Measurements from ENCODE around the gene DNAJC8.

The DNAJC8 gene

DNA sequence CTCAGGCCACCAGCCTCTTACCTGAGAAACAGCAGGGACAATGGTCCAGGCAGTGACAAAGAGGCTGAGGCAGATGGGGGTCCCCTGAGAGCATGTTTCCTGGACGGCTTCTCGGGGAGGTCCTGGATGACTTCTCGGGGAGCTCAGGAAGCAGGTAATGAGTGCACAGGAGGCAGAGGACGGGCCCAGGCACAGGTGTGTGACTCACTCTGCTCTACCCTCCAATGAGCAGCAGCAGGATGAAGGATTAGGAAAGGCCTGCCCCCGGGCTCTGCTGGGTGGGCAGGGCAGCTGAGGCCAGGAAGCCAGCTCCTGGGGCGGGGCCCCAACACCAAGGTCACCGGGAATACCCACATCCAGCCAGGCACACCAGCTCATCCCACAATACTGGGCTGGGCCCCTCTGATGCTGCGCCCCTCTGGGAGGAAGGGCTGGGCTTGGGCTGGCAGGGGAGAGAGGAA lies 39.1 kb downstream of the DNAJC8 start:
- Histone ChIP-seq H3K4me1 (ENCODE audit: control insufficient read depth, insufficient read depth, low read length) (no peaks in the 10 kb centered on the region), H3K27me3 (ENCODE audit: control insufficient read depth, insufficient read depth, low read length) (no peaks in the 10 kb centered on the region), H3K36me3 (ENCODE audit: control insufficient read depth, insufficient read depth, low read length) (peaks cover 2% of the 10 kb centered on the region), H3K27ac (ENCODE audit: low read depth, low read length) (no peak overlapping the region), H3K4me3 (ENCODE audit: low read length) (no peak overlapping the region), H3K9ac (ENCODE audit: low read length) (no peak overlapping the region)

DNA sequence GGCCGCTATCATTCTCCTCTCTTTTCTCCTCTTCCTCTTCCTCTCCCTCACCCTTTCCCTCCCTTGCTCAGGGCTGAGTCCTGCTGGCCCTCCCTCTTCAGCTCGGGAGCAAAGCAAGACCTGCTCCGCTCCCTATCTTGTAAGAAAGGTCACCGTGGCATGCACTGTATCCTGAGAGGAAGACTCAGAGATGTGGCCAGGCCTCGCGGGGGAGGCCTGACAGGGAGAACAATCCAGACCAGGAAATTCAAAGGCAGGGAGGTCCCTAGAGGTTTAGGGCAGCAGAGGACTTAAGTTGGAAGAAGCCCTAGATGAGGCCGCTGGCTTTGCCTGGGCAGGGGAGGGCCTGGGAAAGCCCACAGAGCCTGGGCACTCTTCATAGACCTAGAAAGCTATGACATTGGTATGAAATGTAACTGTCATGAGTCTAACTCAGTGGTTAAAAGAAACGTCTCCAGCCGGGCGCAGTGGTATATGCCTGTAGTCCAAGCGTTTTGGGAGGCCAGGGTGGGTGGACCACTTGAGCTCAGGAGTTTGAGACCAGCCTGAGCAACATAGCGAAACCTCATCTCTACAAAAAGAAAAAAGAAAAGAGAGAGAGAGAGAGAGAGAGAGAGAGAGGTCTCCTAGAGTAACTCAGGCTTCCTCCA lies 41.7 kb downstream of the DNAJC8 start:
- no peak overlapping the region for H3K4me3 ChIP-seq (ENCODE audit: low read length)
- H3K27ac ChIP-seq (ENCODE audit: low read depth, low read length) = no peak overlapping the region
- H3K27me3 ChIP-seq (ENCODE audit: control insufficient read depth, insufficient read depth, low read length) = no peaks in the 10 kb centered on the region
- H3K36me3 ChIP-seq (ENCODE audit: control insufficient read depth, insufficient read depth, low read length) = no peaks in the 10 kb centered on the region
- no peak overlapping the region for H3K9ac ChIP-seq (ENCODE audit: low read length)
- no peaks in the 10 kb centered on the region for H3K4me1 ChIP-seq (ENCODE audit: control insufficient read depth, insufficient read depth, low read length)

DNA sequence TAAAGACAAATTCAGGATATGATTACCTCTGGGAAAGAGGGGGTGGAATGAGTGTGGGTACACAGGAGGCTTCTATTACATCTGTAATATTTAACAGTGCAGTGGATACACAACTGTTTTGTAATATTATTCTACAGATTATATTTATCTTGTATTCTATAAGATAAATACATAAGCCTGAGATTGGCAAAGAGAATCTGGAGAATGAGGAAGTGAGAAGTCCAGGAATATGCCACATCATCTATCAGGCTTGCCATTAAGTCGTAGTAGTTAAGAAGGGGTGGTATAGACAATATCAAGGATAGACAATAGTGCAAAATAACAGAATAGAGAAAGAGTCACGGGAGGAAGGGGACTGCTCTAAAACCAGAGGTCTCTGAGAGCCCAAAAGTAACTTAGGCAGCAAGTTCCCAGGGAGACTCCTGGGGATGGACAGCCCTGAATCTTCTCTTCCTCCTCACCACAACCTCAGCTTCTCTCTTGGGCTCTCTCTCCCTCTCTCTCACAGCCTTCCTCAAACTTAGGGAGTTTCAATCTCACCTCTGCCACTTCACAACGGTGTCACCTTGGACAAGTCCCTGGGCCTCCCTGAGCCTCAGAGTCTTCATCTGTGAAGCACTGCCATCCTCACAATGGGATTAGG lies 42.4 kb downstream of the DNAJC8 start:
- Histone ChIP-seq H3K36me3 (ENCODE audit: control insufficient read depth, insufficient read depth, low read length) (no peaks in the 10 kb centered on the region), H3K4me3 (ENCODE audit: low read length) (no peak overlapping the region), H3K27ac (ENCODE audit: low read depth, low read length) (no peak overlapping the region), H3K27me3 (ENCODE audit: control insufficient read depth, insufficient read depth, low read length) (no peaks in the 10 kb centered on the region), H3K4me1 (ENCODE audit: control insufficient read depth, insufficient read depth, low read length) (no peaks in the 10 kb centered on the region), H3K9ac (ENCODE audit: low read length) (no peak overlapping the region)

DNA sequence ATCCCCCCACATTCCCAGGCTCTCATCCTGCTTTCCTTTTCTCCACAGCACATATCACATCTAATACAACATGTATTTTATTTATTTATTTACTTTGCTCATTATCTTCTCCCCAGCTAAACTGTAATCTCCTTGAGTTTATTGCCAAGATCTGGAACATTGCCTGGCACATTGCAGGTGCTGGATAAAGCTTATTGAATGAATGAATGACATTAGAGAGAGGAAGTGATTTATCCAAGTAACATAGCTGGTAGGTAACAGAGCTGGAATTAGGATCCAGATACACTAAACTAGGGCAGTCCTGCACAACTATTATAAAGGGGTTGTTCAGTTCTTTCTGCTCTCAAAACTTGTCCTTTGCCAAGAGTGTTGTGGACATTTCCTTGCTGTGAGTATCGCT lies 47.8 kb downstream of the DNAJC8 start:
- no peaks in the 10 kb centered on the region for H3K27me3 ChIP-seq (ENCODE audit: control insufficient read depth, insufficient read depth, low read length)
- no peak overlapping the region for H3K4me3 ChIP-seq (ENCODE audit: low read length)
- no peaks in the 10 kb centered on the region for H3K36me3 ChIP-seq (ENCODE audit: control insufficient read depth, insufficient read depth, low read length)
- H3K4me1 ChIP-seq (ENCODE audit: control insufficient read depth, insufficient read depth, low read length) = no peaks in the 10 kb centered on the region
- H3K9ac ChIP-seq (ENCODE audit: low read length) = no peak overlapping the region
- no peak overlapping the region for H3K27ac ChIP-seq (ENCODE audit: low read depth, low read length)

DNA sequence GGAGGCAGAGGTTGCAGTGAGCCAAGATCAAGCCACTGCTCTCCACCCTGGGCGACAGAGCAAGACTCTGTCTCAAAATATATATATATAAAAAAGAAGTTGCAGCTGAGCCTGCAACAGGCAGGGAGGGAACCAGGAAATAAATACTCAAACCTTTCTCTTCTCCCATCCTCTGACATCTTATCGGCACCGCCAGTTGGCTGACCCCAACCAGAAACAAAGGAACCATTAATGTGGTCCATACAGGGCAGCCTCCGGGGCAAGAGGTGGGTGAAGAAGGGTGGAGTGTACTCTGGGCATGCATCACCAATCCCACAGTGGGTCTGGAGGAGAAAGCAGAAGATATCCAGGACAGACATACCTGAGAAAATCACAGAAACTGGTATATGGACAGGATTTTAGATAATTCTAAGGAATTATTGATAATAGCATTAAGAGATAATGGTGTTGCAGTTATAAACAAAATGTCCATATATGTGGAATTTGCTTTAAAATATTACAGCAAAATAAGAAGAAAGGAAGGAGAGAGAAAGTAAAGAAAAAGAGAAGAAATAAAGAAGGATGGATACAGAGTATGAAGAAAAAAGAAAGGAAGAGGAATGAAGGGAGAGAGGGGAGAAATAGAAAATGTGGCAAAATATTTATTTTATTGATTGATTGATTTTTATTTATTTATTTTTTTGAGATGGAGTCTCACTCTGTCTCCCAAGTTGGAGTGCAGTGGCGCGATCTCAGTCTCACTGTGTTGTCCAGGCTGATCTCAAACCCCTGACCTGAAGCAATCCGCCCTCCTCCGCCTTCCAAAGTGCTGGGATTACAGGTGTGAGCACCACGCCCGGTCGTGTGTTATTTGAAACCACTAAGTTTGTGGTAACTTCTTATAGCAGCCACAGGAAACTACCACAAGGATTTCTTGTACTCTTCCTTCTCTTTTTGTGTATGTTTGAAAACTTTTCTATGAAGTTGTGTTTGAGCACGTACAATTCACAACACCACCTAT lies 52.2 kb downstream of the DNAJC8 start:
- no peak overlapping the region for H3K27ac ChIP-seq (ENCODE audit: low read depth, low read length)
- H3K4me1 ChIP-seq (ENCODE audit: control insufficient read depth, insufficient read depth, low read length) = no peaks in the 10 kb centered on the region
- H3K9ac ChIP-seq (ENCODE audit: low read length) = no peak overlapping the region
- no peaks in the 10 kb centered on the region for H3K36me3 ChIP-seq (ENCODE audit: control insufficient read depth, insufficient read depth, low read length)
- H3K4me3 ChIP-seq (ENCODE audit: low read length) = no peak overlapping the region
- H3K27me3 ChIP-seq (ENCODE audit: control insufficient read depth, insufficient read depth, low read length) = no peaks in the 10 kb centered on the region

DNA sequence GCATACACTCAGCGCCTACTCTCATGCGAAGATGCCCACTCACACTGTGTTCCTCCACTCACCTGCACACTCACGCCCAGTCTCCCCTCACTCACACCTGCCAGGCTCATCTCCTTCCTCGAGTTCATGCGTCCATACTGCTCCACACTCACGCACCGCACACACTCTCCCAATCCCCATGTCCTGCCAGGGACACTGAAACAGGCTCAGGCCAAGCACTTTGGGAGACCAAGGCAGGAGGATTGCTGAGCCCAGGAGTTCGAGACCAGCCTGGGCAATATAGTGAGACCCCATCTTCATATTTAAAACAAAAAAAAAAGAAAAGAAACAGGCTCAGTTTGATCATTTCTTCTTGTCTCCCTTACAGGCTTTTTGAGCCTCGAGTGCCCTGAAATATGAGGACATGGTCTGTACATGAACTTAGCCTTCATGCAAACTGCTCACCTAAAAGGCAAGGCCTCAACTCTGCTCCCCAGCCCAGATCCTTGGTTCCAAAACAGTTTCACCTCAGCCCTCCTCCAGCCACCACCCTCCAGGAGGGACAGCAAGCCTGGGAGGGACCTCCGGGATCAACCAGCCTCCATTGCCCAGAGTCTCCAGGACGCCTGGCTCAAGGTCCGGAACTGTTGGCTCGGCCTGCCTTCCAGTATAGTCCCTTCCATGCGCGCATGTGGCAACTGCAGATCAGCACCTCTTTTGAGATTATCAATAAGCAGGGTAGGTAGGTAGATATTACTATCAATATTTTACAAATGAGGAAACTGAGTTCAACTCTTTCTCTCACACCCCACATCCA lies 53.9 kb downstream of the DNAJC8 start:
- Histone ChIP-seq H3K9ac (ENCODE audit: low read length) (no peak overlapping the region), H3K4me3 (ENCODE audit: low read length) (no peak overlapping the region), H3K27ac (ENCODE audit: low read depth, low read length) (no peak overlapping the region), H3K27me3 (ENCODE audit: control insufficient read depth, insufficient read depth, low read length) (no peaks in the 10 kb centered on the region), H3K4me1 (ENCODE audit: control insufficient read depth, insufficient read depth, low read length) (no peaks in the 10 kb centered on the region), H3K36me3 (ENCODE audit: control insufficient read depth, insufficient read depth, low read length) (no peaks in the 10 kb centered on the region)

DNA sequence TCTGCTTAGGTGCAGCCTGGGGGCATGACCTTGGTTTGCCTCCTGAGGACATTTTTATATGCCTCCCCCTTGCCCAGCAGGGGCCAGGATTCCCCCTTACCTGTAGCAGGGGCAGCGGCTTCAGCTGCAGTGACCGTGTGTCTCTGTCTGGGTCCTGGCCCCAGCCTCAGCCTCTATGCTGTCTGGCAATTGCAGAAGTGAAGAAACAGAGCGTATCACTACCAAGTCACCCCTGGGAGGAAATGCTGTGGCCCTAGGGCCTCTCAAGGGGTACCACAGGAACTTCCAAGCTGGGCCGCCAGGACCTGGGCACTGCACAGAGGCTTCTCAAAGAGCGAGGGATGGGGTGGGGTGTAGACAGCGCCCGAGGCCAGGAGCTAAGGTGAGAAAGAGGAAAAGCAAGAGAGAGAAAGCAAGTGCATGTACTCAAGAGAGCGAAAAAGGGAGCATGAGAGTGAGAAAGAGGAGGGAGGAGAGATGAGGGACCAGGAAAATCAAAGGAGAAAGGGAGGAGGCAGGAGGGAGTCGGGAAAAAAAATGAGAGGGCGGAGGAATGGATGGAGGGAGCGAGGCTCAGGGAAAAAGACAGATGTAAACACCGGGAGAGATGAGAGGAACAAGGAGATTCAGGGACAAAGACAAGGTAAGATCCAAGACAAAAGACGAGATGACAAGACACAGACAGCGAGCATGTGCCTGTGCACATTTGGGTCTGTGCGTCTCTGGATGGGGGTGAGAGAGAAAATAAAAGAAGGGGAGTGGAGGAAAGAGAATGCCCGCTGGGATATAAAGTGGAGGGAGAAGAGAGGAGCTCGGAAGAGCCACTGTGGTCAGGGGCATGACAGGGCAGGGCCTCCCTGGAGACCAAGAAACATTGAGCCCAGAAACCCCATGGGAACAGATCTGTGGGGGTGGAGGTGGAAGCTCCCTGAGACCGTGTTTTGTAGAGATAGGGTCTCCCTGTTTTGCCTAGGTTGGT lies 56.0 kb downstream of the DNAJC8 start, which contains the start of gene PTAFR:
PTAFR (minus strand) TSS at position 199 of the 979 bp plus-strand sequence. CDS start 25,669 bp downstream, outside the sequence.
- no peaks in the 10 kb centered on the region for H3K27me3 ChIP-seq (ENCODE audit: control insufficient read depth, insufficient read depth, low read length)
- no peaks in the 10 kb centered on the region for H3K36me3 ChIP-seq (ENCODE audit: control insufficient read depth, insufficient read depth, low read length)
- H3K27ac ChIP-seq (ENCODE audit: low read depth, low read length) = no peak within 1 kb of the TSS
- no peaks in the 10 kb centered on the region for H3K4me1 ChIP-seq (ENCODE audit: control insufficient read depth, insufficient read depth, low read length)
- H3K9ac ChIP-seq (ENCODE audit: low read length) = no peak within 1 kb of the TSS
- H3K4me3 ChIP-seq (ENCODE audit: low read length) = peak within 1 kb of the TSS; percentile 10

DNA sequence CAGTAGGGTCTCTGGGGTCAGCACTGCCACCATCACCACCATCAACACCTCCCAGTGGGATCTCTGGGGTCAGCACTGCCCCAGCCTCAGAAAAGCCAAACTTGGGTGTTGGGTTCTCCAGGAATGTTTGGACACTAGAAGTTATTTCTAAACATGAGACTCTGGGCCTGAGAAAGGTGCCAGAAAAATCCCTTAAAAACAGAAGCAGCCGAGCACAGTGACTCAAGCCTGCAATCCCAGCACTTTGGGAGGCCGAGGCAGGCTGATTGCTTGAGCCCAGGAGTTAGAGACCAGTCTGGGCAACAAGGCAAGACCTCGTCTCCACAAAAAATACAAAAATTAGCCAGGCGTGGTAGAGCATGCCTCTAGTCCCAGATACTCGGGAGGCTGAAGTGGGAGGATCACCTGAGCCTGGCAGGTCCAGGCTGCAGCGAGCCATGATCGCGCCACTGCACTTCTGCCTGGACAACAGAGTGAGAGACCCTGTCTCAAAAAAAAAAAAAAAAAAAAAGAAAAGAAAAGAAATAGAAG lies 56.8 kb downstream of the DNAJC8 start:
- no peak overlapping the region for H3K9ac ChIP-seq (ENCODE audit: low read length)
- no peaks in the 10 kb centered on the region for H3K36me3 ChIP-seq (ENCODE audit: control insufficient read depth, insufficient read depth, low read length)
- H3K27ac ChIP-seq (ENCODE audit: low read depth, low read length) = no peak overlapping the region
- no peaks in the 10 kb centered on the region for H3K4me1 ChIP-seq (ENCODE audit: control insufficient read depth, insufficient read depth, low read length)
- peak overlapping the region; percentile 10 for H3K4me3 ChIP-seq (ENCODE audit: low read length)
- H3K27me3 ChIP-seq (ENCODE audit: control insufficient read depth, insufficient read depth, low read length) = no peaks in the 10 kb centered on the region

DNA sequence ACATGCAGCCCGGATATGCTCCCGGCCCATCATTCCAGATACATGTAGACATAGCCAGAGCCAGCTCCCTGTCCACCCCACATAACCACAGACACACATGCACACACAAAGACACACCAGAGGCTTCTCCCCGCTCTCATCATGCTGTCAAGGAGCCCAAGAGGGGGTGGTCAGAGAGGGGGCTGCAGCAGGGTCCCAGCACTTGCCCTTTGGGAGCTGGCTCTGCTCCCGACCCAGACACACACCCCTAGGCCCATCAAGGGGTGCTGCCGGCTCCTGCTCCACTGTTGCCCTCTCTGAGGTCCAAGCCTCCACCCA lies 58.9 kb downstream of the DNAJC8 start:
- H3K36me3 ChIP-seq (ENCODE audit: control insufficient read depth, insufficient read depth, low read length) = no peaks in the 10 kb centered on the region
- no peaks in the 10 kb centered on the region for H3K27me3 ChIP-seq (ENCODE audit: control insufficient read depth, insufficient read depth, low read length)
- H3K9ac ChIP-seq (ENCODE audit: low read length) = no peak overlapping the region
- H3K4me3 ChIP-seq (ENCODE audit: low read length) = no peak overlapping the region
- no peak overlapping the region for H3K27ac ChIP-seq (ENCODE audit: low read depth, low read length)
- no peaks in the 10 kb centered on the region for H3K4me1 ChIP-seq (ENCODE audit: control insufficient read depth, insufficient read depth, low read length)

DNA sequence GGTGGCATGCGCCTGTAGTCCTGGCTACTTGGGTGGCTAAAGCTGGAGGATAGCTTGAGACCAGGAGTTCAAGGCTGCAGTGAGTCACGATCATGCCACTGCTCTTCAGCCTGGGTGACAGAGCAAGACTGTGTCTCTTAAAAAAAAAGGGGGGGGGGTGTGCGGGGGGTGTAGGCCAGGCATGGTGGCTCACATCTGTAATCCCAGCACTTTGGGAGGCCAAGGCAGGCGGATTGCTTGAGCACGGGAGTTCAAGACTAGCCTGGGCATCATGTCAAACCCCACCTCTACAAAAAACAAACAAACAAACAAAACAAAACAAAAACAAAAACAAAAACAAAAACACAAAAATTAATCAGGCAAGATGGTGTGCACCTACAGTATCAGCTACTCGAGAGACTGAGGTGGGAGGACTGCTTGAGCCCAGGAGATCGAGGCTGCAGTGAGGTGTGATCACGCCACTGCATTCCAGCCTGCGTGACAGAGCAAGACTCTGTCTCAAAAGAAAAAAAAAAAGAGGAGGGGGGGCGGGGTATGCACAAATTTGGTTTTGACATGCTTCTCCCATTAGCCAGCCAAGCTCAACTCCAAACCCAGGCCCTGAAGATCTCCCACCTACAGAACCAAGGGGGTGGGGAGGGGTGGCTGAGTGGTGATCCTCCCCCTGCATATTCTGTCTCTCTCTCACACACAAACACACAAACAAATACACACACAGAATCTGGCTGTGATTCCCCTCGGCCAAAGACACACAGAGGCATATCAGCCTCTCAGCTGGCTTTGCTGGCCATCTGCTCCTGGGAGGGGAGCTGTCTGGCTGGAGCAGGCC lies 59.5 kb downstream of the DNAJC8 start:
- Histone ChIP-seq H3K9ac (ENCODE audit: low read length) (no peak overlapping the region), H3K36me3 (ENCODE audit: control insufficient read depth, insufficient read depth, low read length) (no peaks in the 10 kb centered on the region), H3K4me1 (ENCODE audit: control insufficient read depth, insufficient read depth, low read length) (no peaks in the 10 kb centered on the region), H3K27me3 (ENCODE audit: control insufficient read depth, insufficient read depth, low read length) (no peaks in the 10 kb centered on the region), H3K4me3 (ENCODE audit: low read length) (no peak overlapping the region), H3K27ac (ENCODE audit: low read depth, low read length) (no peak overlapping the region)
